Thyroid gland (tissue), 4 donors: ENCODE measurements around the gene SNAPC5. TPM values are rescaled to one million over a fixed set of nuclear protein-coding genes. Genes with fewer than 3 reads are reported as not detected.

Experiments used
- DNase-seq, 2 donors: peaks; one replicate each; pipeline ENCODE4 v3.0.0-alpha.2; 2019
- H3K27ac ChIP-seq, 3 donors: fragments of 200-600 bp; sonication (generic); 1 replicate in 2 of 3; 2 replicates in 1 of 3; pipeline ENCODE4 v1.5.1; 2016 to 2019; ENCODE audit warnings: mild to moderate bottlenecking in 1 of 3, moderate library complexity in 1 of 3
- H3K27me3 ChIP-seq: fragments of 200-600 bp; sonication (generic); one replicate; pipeline ENCODE4 v1.5.1; 2019
- H3K36me3 ChIP-seq, 2 donors: fragments of 200-600 bp; sonication (generic); one replicate each; pipeline ENCODE4 v1.5.1; 2016 to 2019
- H3K4me1 ChIP-seq, 2 donors: fragments of 200-600 bp; sonication (generic); one replicate each; pipeline ENCODE4 v1.5.1; 2017 to 2019
- H3K4me3 ChIP-seq, 3 donors: fragments of 200-600 bp; sonication (generic); replicated peaks in 1 of 3; 1 replicate in 2 of 3; 2 replicates in 1 of 3; pipeline ENCODE4 v1.5.1; 2016; ENCODE audit warnings: mild to moderate bottlenecking in 1 of 3
- H3K9me3 ChIP-seq: fragments of 200-600 bp; sonication (generic); one replicate; pipeline ENCODE4 v1.5.1; 2017
- POLR2A ChIP-seq, 2 donors: fragments of 450-650 bp; IDR thresholded peaks; one replicate each; pipeline ENCODE4 v1.6.1; 2017; ENCODE audit warnings: antibody characterized with exemption in 2 of 2, mild to moderate bottlenecking in 2 of 2, moderate library complexity in 1 of 2
- WGBS, 2 donors: methylation state at CpG; one replicate each; pipeline ENCODE4 v1.1.5; 2017; 5-methylcytosine and 5-hydroxymethylcytosine counted together
- intact Hi-C: fragments of 100-400 bp; cut with DNase I; formaldehyde crosslinking; loops from one replicate; pipeline ENCODE4 v1.15.1; 2023
- total RNA-seq, 4 donors: library from RNA; depleted of rRNA; stranded (reverse); fragments of >200 nt; gene quantifications; one replicate each; pipeline ENCODE4 v1.2.3, GENCODE V29; 2016
- TF ChIP-seq, protein P1 (sequence below), 6 experiments: fragments of 200-600 bp in 3 of 6; fragments of 450-650 bp in 3 of 6; sonication (generic) in 3 of 6; IDR thresholded peaks; one replicate each; pipeline ENCODE4 v1.5.1; 2016 to 2019; ENCODE audit warnings: antibody characterized with exemption in 6 of 6, mild to moderate bottlenecking in 2 of 6, inconsistent platforms in 1 of 6, moderate library complexity in 1 of 6

SNAPC5 gene
- total RNA-seq, 4 donors from 2014 or later = 26.3 to 79.2 (median 40.5) TPM

DNA sequence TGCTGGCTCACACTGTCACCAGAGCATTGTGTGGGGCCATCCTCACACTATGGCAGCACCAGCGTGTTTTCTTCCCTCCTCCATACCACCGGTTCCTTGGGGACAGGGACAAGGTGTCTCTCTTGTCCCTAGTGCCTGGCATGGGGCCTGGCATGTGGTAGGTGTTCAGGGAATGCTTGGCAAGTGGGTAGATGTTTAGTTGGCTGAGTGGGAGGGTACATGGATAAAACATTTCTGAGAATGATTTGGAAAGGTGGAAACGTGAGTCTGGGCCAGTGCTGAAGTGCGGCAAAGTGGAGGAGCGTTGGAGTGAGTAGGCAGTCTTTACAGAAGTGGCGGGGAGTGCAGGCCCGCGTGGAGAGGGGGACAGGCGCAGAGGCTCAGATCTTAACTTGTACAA is 15.0 kb downstream of the SNAPC5 start:
- intact Hi-C loops = no loop called here

DNA sequence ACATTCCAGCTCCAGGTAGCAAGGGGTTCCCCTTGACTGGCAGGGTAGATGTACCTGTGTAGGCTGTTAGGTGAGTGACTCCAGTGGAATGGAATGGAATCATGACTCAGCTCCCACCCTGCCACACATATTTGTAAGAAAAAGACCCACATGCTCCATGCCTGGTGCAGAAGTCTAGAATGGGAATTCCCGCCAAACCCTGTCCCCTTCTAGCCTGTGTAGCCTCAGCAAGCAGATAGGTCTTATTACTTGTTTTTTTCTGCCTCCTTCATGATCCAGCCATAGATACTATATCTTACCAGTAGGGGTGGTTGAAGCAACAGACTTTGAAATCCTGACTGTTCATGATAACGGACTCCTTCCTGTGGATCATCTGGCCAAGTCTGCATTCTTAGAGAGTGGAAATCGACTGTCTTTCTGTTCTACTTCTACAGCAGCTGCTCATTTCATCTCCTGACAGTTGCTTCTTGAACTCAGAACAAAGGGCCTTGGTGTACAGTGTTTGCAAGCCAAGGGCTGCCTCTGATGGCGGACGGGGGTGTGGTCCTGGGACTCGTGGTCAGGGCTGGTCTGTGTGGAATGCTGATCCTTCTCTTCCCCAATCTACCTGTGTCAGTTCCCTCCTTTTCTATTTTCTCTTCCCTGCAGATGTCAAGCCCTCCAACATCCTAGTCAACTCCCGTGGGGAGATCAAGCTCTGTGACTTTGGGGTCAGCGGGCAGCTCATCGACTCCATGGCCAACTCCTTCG is 16.3 kb downstream of the SNAPC5 start:
- no peak overlapping the region for H3K27ac ChIP-seq
- no peaks in the 10 kb centered on the region for H3K9me3 ChIP-seq
- no peak overlapping the region for H3K4me3 ChIP-seq
- intact Hi-C loops = no loop called here
- WGBS, 2 donors = 94 to 97% methylated on average over 10 of the region's 10 CpGs
- peaks cover 0 to 9% of the 10 kb centered on the region in 2 donors for H3K4me1 ChIP-seq
- H3K27me3 ChIP-seq = no peaks in the 10 kb centered on the region
- TF ChIP-seq POLR2A (IDR thresholded peaks at IDR 0.05) = no peak
- H3K36me3 ChIP-seq = no peaks in the 10 kb centered on the region
- DNase-seq = no peak

More for the DNA sequence above, 15.0 kb downstream of the SNAPC5 start:
- H3K9me3 ChIP-seq = no peaks in the 10 kb centered on the region
- no peak for TF ChIP-seq POLR2A (IDR thresholded peaks at IDR 0.05)
- peak overlapping the region in 1 of 3 donors; percentile 24 for H3K27ac ChIP-seq
- no peaks in the 10 kb centered on the region for H3K27me3 ChIP-seq
- no peak for DNase-seq
- H3K36me3 ChIP-seq = no peaks in the 10 kb centered on the region
- no peak overlapping the region for H3K4me3 ChIP-seq
- peaks cover 0 to 9% of the 10 kb centered on the region in 2 donors for H3K4me1 ChIP-seq
- 87 to 91% methylated on average over 9 of the region's 9 CpGs for WGBS, 2 donors

DNA sequence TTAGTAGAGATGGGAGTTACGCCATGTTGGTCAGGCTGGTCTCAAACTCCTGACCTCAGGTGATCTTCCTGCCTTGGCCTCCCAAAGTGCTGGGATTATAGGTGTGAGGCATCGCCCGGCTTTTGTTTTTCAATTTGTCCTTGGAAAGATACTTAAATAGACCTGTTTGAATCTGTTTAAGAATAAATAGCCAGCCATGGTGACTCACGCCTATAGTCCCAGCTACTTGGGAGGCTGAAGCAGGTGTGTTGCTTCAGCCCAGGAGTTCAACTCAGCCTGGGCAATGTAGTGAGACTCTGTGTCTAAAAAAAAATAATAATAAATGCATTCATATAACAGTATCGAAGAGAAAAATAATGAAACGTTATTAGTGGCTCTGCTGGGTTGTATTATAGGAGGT is 17.3 kb downstream of the SNAPC5 start:
- intact Hi-C loops = no loop called here
- no peak for TF ChIP-seq POLR2A (IDR thresholded peaks at IDR 0.05)
- TF ChIP-seq, protein P1, sequence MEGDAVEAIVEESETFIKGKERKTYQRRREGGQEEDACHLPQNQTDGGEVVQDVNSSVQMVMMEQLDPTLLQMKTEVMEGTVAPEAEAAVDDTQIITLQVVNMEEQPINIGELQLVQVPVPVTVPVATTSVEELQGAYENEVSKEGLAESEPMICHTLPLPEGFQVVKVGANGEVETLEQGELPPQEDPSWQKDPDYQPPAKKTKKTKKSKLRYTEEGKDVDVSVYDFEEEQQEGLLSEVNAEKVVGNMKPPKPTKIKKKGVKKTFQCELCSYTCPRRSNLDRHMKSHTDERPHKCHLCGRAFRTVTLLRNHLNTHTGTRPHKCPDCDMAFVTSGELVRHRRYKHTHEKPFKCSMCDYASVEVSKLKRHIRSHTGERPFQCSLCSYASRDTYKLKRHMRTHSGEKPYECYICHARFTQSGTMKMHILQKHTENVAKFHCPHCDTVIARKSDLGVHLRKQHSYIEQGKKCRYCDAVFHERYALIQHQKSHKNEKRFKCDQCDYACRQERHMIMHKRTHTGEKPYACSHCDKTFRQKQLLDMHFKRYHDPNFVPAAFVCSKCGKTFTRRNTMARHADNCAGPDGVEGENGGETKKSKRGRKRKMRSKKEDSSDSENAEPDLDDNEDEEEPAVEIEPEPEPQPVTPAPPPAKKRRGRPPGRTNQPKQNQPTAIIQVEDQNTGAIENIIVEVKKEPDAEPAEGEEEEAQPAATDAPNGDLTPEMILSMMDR (IDR thresholded peaks at IDR 0.05) = no peak
- H3K4me3 ChIP-seq = no peak overlapping the region
- no peaks in the 10 kb centered on the region for H3K9me3 ChIP-seq
- H3K27me3 ChIP-seq = no peaks in the 10 kb centered on the region
- H3K36me3 ChIP-seq = no peaks in the 10 kb centered on the region
- DNase-seq = no peak
- 96 to 99% methylated on average over 6 of the region's 6 CpGs for WGBS, 2 donors
- no peak overlapping the region for H3K27ac ChIP-seq
- peaks cover 0 to 9% of the 10 kb centered on the region in 2 donors for H3K4me1 ChIP-seq

DNA sequence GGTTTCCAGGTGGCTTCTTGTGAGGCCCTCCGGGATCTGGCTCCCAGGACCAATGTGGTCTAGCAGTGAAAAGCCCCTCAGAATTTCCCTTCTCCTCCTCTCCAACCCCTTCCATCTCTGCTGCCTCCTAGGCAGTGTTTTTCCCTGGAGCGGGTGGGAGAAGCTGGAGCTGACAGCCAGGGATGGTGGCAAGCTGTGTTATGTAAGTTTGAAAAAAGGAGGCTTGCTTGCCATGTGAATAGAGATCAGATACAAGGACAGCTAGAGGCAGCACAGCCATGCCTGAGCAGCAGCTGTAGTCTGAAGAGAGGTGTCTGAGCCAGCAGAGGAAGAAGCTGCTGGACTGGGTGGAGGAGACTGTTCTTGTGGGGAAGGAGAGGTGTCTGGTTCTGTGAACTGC is 20.6 kb downstream of the SNAPC5 start:
- Histone ChIP-seq H3K4me3 (no peak overlapping the region), H3K36me3 (no peaks in the 10 kb centered on the region), H3K4me1 (no peaks in the 10 kb centered on the region), H3K9me3 (no peaks in the 10 kb centered on the region), H3K27me3 (no peaks in the 10 kb centered on the region), H3K27ac (no peak overlapping the region)
- intact Hi-C loops = no loop called here
- 89 to 92% methylated on average over 2 of the region's 2 CpGs for WGBS, 2 donors
- no peak for DNase-seq
- TF ChIP-seq, protein P1 (IDR thresholded peaks at IDR 0.05) = no peak
- TF ChIP-seq POLR2A (IDR thresholded peaks at IDR 0.05) = no peak

DNA sequence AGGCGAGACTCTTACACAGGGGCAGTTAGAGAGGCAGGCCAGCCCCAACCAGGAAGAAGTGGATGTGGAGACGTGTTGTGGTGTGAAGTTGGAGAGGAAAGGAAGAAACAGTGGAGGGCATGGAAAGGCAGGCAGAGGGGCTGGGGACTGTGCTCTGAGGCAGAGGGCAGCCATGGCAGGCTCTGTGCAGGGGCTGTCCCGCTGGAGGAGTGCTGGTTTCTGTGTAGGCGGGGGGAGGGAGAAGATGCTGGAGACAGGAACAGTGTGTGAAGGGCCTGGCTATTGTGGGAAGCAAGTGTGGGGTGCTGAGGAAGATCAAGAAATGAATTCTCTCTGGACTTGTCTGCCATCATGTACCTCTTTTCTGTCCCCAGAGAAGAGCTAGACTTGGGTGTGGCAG is 21.0 kb downstream of the SNAPC5 start:
- Histone ChIP-seq H3K4me1 (no peaks in the 10 kb centered on the region), H3K36me3 (no peaks in the 10 kb centered on the region), H3K4me3 (no peak overlapping the region), H3K27me3 (no peaks in the 10 kb centered on the region), H3K27ac (no peak overlapping the region), H3K9me3 (no peaks in the 10 kb centered on the region)
- intact Hi-C loops = no loop called here
- no peak for DNase-seq
- TF ChIP-seq, protein P1 (IDR thresholded peaks at IDR 0.05) = no peak
- no peak for TF ChIP-seq POLR2A (IDR thresholded peaks at IDR 0.05)
- 87 to 88% methylated on average over 4 of the region's 4 CpGs for WGBS, 2 donors

DNA sequence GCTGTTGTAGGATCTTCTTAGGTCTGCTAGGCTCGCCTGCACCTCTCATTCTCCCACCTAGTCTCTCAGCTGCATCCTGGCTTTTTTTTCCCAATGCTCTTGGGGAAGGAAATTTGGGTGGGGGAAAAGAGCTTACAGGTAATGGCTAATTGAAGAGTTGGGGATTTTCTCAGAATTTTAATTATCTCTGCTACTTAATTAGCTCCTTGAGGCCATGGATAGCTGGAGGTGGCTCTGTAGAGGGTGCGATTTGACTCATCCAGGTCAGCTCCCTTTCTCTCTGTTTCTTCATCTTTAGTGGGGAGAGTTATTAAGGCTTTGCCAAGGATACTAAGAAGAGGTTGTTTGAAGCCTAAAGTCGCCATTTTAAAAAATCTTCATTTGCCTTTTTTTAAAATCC is 22.6 kb downstream of the SNAPC5 start:
- H3K4me1 ChIP-seq = no peaks in the 10 kb centered on the region
- no peak for DNase-seq
- H3K4me3 ChIP-seq = no peak overlapping the region
- no peak for TF ChIP-seq POLR2A (IDR thresholded peaks at IDR 0.05)
- TF ChIP-seq, protein P1 (IDR thresholded peaks at IDR 0.05) = no peak
- H3K36me3 ChIP-seq = no peaks in the 10 kb centered on the region
- WGBS, 2 donors = 94 to 96% methylated on average over 3 of the region's 3 CpGs
- H3K9me3 ChIP-seq = no peaks in the 10 kb centered on the region
- H3K27ac ChIP-seq = no peak overlapping the region
- H3K27me3 ChIP-seq = no peaks in the 10 kb centered on the region
- intact Hi-C loops = no loop called here
